ENCODE results near the gene RIMS4.

RIMS4 gene

DNA sequence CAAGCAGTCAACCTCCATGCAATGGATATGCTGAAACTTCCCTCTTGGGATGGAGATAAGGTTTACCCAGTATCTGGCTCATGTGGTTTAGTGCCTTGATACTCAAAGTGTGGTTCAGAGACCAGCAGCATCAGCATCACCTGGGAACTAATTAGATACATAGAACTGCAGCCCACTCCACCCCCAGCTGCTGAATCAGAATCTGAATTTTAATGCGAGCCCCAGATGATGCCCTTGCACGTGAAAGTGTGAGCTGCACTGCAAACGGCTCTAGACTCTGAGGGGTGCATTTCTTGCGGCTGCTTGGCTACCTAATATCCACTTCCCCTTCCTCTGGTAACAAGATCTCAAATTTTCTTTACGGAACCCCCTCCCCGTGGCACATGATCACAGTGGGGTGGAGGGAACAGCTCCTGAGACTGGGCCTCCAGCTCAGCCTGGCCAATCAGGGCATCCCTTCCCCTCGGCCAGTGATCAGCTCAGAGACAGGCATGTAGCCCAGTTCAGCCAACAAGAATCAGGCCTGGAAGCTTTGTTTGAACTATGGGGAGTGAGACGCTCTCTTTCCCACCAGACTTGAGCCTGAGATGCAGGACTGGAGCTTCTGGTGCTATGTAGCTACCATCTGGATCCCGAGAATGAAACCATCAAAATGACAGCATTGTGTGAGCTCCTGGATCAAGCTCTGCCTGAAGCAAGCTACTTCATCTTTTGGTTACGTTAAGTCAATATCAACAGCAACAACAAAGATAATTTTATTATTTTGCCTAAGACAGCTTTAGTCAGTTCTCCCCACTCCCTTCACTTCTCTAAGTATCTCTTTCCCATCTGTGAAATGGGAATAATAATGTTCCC, 51.9 kb downstream of the RIMS4 start:
- DNase-seq = no peak

DNA sequence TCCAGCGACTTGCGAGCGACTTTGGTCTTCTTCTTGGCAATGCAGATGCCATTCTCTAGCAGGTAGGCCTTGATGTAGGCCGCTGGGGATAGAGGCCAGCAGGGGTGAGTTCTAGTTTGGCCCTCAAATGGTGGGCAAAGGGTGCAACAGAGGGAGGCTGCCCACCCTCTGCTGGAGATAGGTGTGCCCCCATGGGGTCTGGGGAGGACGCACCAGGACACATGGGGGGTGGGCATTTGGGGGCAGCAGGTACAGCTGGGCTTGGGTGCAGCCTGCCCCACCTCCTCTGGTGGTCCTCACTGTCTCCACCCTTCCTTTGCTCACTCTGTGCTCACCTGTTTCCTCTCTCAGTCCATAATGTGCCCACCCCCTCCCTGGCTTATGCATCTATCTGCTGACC, 53.4 kb downstream of the RIMS4 start:
- DNase-seq = no peak

DNA sequence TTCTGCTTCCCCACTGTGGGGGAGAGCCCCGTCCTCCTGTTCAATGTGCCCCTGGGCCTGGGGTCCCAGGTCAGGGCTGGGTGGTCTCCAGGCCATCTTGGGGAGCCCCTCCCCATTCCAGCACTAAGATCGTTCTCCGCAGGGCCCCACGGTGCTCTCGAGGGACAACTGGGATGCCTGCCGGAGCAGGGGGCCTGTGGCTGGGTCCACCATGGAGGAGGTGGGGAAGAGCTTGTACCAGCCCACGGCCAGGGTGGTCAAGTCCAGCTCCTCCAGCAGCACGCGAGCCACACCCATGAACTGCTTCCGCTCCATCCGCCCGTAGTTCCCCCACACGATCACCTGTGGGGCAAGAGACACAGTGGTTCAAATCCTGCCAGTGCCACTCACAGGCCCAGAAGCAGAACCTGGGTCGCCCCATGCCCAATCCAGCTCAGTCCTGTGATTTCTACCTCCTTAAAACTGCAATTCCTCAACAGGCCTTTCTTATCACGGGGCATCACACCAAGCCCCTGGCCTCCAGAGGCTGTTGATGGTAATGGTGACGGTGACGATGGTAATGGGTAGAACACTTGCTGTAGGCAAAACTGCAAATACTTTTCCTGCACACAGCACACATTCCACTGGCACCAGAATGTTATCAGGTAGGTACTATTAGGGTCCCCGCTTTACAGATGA, 54.2 kb downstream of the RIMS4 start:
- DNase-seq = no peak

DNA sequence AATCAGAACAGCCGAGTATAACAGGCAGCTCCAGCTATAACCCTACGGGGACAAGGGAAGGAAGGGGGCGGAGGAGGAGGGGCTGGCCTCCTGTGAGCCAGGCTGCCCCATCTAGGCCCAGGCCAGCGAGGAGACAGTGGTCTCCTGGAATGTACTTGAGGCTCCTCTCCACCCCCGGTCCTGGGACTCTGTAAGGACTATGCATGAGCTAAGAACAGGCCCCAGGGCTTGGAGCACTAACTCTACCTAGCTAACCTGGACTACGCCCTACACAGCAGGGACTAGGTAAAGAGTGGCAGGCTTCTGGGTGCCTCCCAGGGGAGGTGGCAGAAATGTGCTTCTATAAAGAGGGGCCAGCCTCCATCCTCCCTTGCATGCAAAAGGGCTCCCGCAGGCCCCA, 55.8 kb downstream of the RIMS4 start:
- DNase-seq = no peak

DNA sequence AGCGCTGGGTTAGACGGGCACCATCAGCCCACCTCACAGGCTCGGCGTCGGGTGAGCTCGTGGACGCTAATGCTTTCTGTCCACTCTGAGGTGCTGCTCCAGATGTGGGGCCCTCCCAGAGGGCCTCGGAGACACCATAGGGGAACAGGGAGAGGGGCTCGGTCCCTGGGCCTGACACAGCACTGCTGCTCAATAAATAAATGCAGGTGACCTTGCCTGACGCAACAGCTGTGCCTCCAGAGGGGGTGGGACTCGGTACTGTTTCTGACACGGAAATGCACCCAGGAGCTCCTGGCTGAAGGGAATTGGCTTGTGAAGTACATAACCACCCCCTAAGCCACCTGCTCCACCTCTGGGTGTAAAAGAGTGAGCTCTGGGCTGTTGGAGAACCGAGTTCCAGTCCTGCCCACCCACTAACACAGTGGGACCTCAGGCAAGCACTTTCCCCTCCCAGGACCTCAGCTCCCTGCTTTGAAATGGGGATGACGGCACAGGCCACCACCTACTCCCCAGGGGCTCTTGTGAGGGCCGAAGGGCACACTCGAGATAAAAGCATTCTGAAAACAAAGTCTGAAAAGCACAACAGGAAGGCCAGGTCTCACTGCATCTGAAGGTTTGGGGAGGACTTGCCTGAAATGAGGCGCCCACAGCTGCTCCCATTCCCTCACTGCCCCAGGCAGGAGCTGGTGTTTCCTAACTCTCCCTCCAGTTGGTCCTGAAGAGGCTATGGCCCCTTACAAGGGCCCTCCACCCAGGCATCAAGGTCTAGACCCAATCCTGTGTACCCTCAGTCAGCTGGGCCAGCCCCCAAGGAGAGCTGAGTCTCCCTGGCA, 58.0 kb downstream of the RIMS4 start:
- no peak for DNase-seq

DNA sequence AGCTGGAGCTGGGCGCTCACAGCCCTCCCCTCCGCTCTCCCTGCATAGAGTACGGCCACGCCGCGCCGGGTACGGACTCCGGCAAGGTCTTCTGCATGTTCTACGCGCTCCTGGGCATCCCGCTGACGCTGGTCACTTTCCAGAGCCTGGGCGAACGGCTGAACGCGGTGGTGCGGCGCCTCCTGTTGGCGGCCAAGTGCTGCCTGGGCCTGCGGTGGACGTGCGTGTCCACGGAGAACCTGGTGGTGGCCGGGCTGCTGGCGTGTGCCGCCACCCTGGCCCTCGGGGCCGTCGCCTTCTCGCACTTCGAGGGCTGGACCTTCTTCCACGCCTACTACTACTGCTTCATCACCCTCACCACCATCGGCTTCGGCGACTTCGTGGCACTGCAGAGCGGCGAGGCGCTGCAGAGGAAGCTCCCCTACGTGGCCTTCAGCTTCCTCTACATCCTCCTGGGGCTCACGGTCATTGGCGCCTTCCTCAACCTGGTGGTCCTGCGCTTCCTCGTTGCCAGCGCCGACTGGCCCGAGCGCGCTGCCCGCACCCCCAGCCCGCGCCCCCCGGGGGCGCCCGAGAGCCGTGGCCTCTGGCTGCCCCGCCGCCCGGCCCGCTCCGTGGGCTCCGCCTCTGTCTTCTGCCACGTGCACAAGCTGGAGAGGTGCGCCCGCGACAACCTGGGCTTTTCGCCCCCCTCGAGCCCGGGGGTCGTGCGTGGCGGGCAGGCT, 60.1 kb downstream of the RIMS4 start:
- no peak for DNase-seq

DNA sequence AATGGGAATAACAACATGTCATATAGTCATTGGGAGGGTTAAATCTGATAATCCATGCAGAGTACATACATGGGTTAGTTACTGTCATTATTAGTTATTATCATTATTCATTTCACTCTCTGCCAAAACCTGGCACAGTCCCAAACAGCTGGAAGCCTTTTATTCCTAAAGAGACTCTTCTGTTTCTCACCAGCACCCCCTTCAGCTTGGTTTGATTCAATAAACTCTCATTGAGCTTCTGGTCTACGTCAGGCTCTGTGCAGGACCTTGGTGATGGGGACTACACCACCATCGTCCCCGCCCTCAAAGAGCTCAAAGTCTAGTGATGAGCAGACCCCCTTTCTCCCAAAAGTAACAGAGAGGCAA, 62.4 kb downstream of the RIMS4 start:
- no peak for DNase-seq

DNA sequence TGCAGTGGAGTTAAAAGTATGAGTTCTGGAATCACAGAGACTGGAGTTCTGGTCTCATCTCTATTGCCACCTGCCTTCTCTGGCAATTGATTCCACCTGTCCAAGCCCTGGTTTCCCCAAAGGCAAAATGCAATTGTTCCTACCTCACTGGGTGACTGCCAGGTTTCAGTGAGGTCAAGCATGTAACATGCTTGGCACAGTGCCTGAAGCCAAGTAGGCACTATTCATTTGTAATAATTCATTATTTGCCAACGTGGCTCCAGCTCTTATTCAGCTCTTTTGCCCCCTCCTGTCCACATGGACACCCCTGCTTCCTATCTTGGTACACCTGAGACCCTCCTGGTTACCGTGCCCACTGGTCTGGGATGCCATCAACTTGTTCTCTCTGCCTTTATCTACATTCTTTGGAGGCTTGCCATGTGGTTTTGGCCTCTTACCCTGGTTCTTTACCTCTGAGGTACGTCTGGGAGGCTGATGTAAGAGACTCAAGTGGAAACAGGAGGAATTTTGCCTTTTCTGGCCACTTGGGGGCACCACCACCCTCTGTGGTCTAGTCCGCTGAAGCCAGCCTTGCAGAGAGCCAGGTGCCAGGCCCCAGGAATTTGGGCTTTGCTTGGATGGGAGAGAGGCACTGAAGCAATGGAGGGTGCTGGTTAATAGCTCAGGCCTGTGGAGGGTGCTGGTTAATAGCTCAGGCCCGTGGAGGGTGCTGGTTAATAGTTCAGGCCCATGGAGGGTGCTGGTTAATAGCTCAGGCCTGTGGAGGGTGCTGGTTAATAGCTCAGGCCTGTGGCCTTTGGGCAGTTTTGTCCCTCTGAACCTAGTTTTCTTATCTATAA, 63.0 kb downstream of the RIMS4 start:
- peak; percentile 95 for DNase-seq

DNA sequence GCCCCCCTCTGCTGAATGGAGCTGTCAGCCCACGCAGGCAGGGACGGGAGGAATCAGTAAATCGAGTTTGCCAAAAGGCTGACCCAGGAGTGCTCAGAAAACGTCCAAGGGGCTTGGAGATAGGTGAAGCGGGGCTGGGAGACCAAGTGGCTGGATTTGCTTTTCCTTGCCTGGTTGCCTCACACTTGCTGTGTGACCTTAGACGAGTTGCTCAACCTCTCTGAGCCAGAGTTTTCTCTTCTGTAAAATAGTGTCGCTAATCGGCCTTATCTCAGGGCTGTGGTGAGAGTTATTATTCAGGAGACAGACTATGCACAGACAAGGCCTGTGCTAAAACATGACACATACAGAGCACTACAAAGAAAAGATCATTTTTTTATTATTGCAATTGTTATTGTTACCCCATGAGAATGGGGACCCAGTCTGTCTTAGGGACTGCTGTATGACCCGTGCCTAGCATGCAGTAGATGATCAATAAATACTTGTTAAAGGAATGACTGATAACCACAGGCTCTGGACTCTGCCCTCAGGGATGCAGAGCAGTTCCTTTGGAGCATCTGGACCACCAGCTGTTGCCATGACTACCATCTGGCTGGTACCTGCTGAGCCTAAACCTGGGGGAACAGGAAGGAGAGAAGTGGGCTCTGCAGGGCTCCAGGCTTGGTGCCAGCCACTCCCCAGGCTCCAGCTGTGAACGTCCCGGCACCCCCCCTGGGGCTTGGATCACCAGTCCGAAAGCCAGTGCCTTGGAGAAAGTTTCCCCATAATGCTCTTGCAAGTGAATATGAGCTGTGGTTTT, 63.8 kb downstream of the RIMS4 start:
- peak; percentile 78 for DNase-seq

DNA sequence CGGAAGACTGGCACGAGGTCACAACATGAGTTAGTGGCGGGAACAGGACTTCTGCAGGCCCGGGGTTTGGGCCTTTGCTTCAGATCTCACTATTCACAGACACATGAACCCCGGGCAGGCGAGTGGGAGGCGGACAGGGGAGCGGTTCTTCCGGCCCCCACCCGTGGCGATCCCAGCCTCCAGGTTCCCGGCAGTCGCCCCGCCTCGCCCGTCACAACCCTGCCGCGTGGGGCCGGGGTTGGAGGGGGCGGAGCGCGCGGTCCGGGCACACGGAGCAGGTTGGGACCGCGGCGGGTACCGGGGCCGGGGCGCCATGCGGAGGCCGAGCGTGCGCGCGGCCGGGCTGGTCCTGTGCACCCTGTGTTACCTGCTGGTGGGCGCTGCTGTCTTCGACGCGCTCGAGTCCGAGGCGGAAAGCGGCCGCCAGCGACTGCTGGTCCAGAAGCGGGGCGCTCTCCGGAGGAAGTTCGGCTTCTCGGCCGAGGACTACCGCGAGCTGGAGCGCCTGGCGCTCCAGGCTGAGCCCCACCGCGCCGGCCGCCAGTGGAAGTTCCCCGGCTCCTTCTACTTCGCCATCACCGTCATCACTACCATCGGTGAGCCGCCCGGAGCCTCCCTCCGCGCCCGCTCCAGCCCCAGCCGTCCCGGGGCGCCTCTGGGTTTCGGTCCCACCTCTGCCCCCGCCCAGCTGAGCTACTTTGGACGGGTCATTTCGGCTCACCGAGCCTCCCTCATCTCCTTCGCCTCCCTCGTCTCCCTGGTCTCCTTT, 64.6 kb downstream of the RIMS4 start, which contains the start of gene KCNK15:
Gene KCNK15 (plus strand): TSS at position 268 of the 769 bp plus-strand sequence. CDS start 46 bp downstream, at position 314.
- no peak for DNase-seq

DNA sequence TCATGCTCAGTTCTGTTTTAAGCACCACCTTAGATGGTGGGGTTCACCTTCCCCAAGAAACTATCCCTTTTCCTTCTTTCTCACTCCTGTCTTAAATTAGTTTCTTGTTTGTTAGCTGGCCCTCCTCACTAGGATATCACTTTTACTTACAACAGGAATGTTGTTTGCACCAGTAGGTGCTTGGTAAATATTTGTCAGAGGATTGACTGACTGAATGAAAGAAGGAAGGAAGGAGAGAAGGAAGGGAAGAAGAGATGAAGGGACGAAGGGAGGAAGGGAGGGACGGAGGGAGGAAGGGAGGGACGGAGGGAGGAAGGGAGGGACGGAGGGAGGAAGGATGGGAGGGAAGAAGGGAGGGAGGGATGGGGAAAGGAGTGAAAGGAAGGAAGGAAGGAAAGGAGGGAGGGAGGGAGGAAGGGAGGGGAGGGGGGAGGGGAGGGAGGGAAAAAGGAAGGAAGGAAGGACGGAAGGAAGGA, 65.2 kb downstream of the RIMS4 start:
- no peak for DNase-seq

DNA sequence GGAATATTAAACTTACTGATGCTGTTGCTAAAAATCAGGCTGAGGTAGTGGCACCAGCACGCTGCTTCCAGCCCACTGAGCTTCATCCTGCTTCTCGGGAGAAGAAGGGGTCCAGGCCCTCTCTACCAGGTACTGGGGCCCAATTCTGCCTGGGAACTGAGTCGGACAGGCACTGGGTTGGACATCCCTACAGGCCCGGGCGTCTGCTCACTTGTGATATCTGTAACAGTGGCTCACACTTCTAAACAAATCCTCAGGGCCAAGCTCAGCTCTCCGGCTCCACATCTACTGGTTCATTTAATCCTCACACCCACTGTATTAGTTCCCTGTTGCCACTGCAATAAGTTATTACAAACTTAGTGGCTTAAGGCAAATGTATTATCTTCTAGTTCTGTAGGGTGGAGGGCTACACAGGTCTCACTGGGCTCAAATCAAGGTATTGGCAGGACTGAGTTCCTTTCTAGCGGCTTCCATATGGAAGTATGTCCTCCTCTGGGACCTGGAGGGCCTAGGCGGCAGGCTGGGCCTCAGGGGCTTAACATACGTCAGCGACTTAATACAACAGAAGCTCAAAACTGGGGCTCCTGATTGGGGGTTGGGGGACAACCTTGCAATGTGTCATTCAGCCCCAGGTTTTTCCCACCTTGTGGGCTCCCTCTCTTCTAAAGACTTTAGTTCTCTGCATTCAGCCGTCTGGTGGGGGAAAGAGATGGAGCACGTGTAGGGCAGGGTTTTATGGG, 66.3 kb downstream of the RIMS4 start:
- no peak for DNase-seq

DNA sequence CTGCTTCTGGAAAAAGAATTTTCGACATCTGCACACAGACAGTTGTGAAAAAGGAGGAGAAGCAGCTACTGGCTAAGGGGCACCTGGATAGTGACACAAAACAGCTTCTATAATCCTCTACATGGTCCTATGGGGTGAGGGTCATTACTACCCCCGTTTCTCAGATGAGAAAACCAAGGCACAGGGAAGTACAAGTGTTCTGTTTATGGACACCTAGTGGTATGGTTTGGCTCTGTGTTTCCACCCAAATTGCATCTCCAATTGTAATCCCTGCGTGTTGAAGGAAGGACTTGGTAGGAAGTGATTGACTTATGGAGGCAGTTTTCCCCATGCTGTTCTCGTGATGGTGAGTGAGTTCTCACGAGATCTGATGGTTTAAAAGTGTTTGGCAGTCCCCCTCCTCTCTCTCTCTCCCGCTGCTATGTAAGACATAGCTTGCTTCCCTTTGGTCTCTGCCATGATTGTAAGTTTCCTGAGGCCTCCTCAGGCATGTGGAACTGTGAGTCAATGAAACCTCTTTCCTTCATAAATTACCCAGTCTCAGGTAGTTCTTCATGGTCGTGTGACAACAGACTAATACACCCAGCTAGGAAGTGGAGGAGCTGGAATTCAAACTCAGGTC, 67.2 kb downstream of the RIMS4 start:
- no peak for DNase-seq

DNA sequence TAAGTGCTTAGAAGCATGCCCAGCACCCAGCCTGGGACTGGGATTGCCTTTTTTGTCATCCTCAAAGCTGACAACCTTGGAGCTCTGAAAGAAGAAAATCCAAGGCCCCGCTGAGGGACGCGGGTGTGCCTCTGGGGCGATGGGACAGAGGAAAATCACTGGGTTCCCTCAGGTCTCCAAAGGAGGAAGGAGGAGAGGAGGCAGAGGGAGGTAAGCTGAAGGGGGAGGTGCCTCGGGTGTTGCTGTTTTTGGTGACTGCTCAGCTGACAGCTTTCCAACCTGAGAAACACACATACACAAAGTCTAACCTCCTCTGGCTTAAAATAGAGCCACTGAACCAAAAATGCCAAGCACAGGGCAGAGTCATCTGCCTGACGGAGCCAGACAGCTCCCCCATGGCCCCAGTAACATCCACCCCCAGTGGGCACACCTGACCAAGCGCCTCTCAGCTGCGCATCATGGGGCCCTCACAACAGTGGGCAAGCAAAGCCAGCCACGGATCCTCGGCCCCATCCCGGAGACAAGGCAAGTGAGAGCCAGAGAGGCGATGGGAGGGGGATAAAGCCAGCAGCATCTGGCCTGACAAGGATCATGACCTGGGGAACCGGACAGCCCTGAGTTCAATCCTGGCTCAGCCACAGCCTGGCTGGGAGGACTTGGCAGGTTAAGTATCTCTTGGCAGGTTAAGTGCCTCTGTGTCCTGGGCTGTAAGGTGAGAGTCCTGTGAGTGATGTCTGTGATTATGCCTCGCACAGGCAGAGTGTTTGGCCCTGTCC, 67.9 kb downstream of the RIMS4 start:
- DNase-seq = no peak

DNA sequence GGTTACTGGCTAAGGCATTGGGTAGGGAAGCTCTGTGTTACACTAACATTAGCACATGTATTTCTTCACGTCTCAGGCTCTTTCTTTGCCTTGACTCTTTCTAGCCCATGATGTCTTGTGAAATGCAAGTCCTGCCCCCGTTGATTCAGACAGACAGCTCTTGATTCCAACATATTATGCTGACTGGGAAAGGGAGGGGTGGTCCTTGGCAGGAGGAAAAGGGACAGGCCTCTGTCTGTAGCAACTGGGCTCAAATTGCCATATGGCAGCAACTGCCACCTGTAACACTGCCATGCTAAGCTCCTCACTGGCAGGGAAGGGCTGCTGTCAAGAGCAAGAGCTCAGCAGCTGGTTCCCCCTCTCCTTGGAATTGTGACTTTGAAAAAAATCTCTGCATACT, 70.4 kb downstream of the RIMS4 start:
- DNase-seq = no peak

DNA sequence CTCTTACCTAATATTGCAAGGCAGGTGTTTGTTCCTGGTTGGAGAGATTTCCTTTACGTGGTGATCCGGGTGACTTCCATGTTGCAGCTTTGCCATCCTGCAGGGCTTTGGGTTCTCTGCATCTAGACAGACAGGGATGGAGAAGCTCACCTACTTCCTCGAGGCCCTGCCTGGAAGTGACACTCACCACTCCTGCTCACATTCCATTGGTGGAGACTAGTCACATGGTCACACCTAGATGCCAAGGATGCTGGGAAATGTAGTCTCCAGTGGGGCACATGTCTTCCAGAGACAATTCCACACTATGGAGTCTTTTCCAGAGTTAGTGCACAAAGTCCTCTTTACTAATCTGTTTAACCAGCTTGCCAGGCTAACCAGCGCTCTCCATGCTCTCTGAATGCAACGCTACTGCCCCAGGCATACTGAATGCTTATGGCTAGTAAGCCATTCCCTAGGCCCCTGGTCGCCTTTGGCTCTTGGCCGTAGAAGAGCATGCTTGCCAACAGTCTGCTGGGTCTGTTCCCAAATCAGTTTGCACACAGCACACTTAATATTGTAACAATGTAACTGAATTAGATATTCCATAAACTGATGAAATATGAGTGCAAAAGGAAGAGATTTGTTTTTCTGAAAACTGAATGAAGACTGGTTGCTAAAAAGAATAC, 71.4 kb downstream of the RIMS4 start:
- peak; percentile 91 for DNase-seq

DNA sequence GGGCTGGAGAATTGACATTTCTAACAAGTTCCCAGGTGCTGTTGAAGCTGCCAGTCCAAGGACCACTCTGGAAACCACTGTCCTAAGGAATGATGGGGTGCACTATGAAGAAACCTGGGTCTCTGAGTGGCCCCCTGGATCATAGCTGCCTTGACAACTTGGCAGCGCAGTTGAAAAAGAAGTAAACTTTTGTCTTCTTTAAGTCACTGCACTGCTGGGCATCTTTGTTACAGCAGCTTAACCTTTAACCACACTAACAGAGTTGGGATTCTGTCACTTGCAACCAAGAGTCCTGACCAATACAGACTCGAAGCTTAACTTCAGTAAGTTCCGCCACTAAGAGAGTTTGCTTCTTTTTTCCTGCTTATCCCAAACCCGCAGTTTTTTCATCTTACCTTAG, 73.2 kb downstream of the RIMS4 start:
- DNase-seq = no peak
